Endothelial cell of umbilical vein (primary cell): ENCODE data around the gene RAP1GAP. TPM values are rescaled to one million over a fixed set of nuclear protein-coding genes. Genes with fewer than 3 reads are reported as not detected.

Source experiments
- BruUV-seq: library from RNA; stranded (reverse); fragments of 400-500 nt; replicated peaks from 2 replicates; lab custom pipeline; 2021; lab: Mats Ljungman, UMichigan
- CTCF ChIA-PET: fragments of 300-600, 350-600 bp; sonication (Branson Sonifier 250); formaldehyde crosslinking; loops from one replicate; lab custom pipeline; 2021; ENCODE audit warnings: antibody characterized with exemption, inconsistent platforms; lab: Charles Lee
- POLR2A ChIA-PET: fragments of 300-600, 350-600 bp; sonication (Branson Sonifier 250); formaldehyde crosslinking; loops from one replicate; lab custom pipeline; 2021; ENCODE audit warnings: antibody characterized with exemption, inconsistent platforms; lab: Charles Lee
- DNase-seq: peaks from one replicate; pipeline ENCODE4 v3.0.0-alpha.2; 2011; ENCODE audit warnings: low read depth, low spot score
- FAIRE-seq: peaks from 2 replicates; lab custom pipeline; 2011; peaks lifted over from hg19 to GRCh38; lab: Jason Lieb, UNC
- H2AFZ ChIP-seq: 2 replicates; pipeline ENCODE4 v1.6.0; 2012; ENCODE audit warnings: low read depth, low read length, control low read depth, inconsistent platforms
- H3K27ac ChIP-seq: 2 replicates; pipeline ENCODE4 v1.5.1; 2011; ENCODE audit warnings: low read depth, mild to moderate bottlenecking, control low read depth, low read length, moderate library complexity; ENCODE audit not compliant: insufficient read depth
- H3K27me3 ChIP-seq, 2 experiments: 2 replicates each; pipeline versions ENCODE4 v1.6.0 to v1.6.1; 2011; ENCODE audit warnings: low read length in 2 of 2, mixed read lengths in 1 of 2; ENCODE audit not compliant: control insufficient read depth in 2 of 2, insufficient read depth in 2 of 2
- H3K36me3 ChIP-seq, 2 experiments: 2 replicates in 1 of 2; 3 replicates in 1 of 2; pipeline ENCODE4 v1.5.1; 2011; ENCODE audit warnings: low read length in 2 of 2, mild to moderate bottlenecking in 1 of 2, moderate library complexity in 1 of 2; ENCODE audit not compliant: control insufficient read depth in 2 of 2, insufficient read depth in 2 of 2; ENCODE audit errors: extremely low read depth in 1 of 2
- H3K4me1 ChIP-seq: 3 replicates; pipeline ENCODE4 v1.5.1; 2011; ENCODE audit warnings: mild to moderate bottlenecking, low read length; ENCODE audit not compliant: control insufficient read depth, insufficient read depth; ENCODE audit errors: extremely low read depth
- H3K4me2 ChIP-seq: 2 replicates; pipeline ENCODE4 v1.6.1; 2011; ENCODE audit warnings: low read length, control low read depth, mixed read lengths; ENCODE audit not compliant: insufficient read depth
- H3K4me3 ChIP-seq, 3 experiments: fragments of 200-600 bp in 1 of 3; sonication (generic), shearing (Covaris generic) in 1 of 3; replicated peaks in 1 of 3; 2 replicates each; pipeline ENCODE4 v1.5.1; 2011 to 2016; ENCODE audit warnings: control low read depth in 3 of 3, low read length in 3 of 3, mild to moderate bottlenecking in 2 of 3, inconsistent platforms in 1 of 3, low read depth in 1 of 3, moderate library complexity in 1 of 3; ENCODE audit not compliant: insufficient read depth in 1 of 3
- H3K79me2 ChIP-seq: 2 replicates; pipeline ENCODE4 v1.6.0; 2012; ENCODE audit warnings: low read length, inconsistent platforms; ENCODE audit not compliant: control insufficient read depth, insufficient read depth
- H3K9ac ChIP-seq: replicated peaks from 2 replicates; pipeline ENCODE3; 2011; ENCODE audit warnings: low read length, control low read depth; ENCODE audit not compliant: insufficient read depth; ENCODE audit errors: extremely low read depth
- H3K9me1 ChIP-seq: replicated peaks from 3 replicates; pipeline ENCODE4 v1.6.0; 2011; ENCODE audit warnings: mild to moderate bottlenecking, low read length; ENCODE audit not compliant: control insufficient read depth, insufficient read depth; ENCODE audit errors: extremely low read depth
- H3K9me3 ChIP-seq: replicated peaks from 2 replicates; pipeline ENCODE4 v1.5.1; 2012; ENCODE audit warnings: low read length, inconsistent platforms; ENCODE audit not compliant: control insufficient read depth, insufficient read depth
- H4K20me1 ChIP-seq: replicated peaks from 2 replicates; pipeline ENCODE3; 2011; ENCODE audit warnings: mild to moderate bottlenecking, low read length; ENCODE audit not compliant: control insufficient read depth, insufficient read depth; ENCODE audit errors: extremely low read depth
- EZH2 ChIP-seq: IDR thresholded peaks from 2 replicates; pipeline ENCODE4 v1.6.1; 2012; ENCODE audit warnings: borderline replicate concordance, low read depth, mild to moderate bottlenecking, moderate library complexity, low read length, inconsistent platforms; ENCODE audit not compliant: severe bottlenecking
- FOS ChIP-seq: IDR thresholded peaks from 2 replicates; pipeline ENCODE4 v1.6.1; 2011; ENCODE audit warnings: mild to moderate bottlenecking, low read length, moderate library complexity, borderline replicate concordance; ENCODE audit not compliant: insufficient read depth
- GATA2 ChIP-seq: IDR thresholded peaks from 2 replicates; pipeline ENCODE4 v1.7.0; 2011; ENCODE audit warnings: low read depth, mild to moderate bottlenecking, moderate library complexity, mixed read lengths, low read length; ENCODE audit not compliant: insufficient read length, insufficient read depth
- JUN ChIP-seq: IDR thresholded peaks from 2 replicates; pipeline ENCODE4 v1.6.1; 2011; ENCODE audit warnings: borderline replicate concordance, low read depth; ENCODE audit not compliant: insufficient read length, insufficient read depth
- MYC ChIP-seq: IDR thresholded peaks from one replicate; pipeline ENCODE4 v1.6.1; 2011; ENCODE audit warnings: mild to moderate bottlenecking, low read depth, low read length
- POLR2A ChIP-seq: IDR thresholded peaks from 2 replicates; pipeline ENCODE4 v1.6.1; 2012; ENCODE audit warnings: low read depth, mild to moderate bottlenecking, control low read depth, low read length
- POLR2AphosphoS5 ChIP-seq: IDR thresholded peaks from 2 replicates; pipeline ENCODE4 v1.6.1; 2012; ENCODE audit warnings: low read depth, mild to moderate bottlenecking, control low read depth, low read length, moderate library complexity; ENCODE audit not compliant: insufficient read depth
- dilution Hi-C: fragments of 300-500 bp; cut with MboI; formaldehyde crosslinking; loops from one replicate; pipeline ENCODE4 v1.15.0; 2019; ENCODE audit warnings: low sequenced_read_pairs; ENCODE audit not compliant: extremely low pct_ligation_motif_present
- intact Hi-C: fragments of 100-400 bp; cut with micrococcal nuclease; formaldehyde crosslinking; loops from one replicate; pipeline ENCODE4 v1.10.0; 2022
- polyA plus RNA-seq, 4 experiments: library from polyadenylated mRNA; depleted of rRNA in 3 of 4; stranded (reverse) in 3 of 4; unstranded in 1 of 4; fragments of >200 nt; gene quantifications; 2 replicates each; pipeline versions ENCODE4 v1.2.1 to v1.2.3, GENCODE V29; 2011 to 2012; ENCODE audit warnings: missing spikeins in 1 of 4
- total RNA-seq: library from RNA; stranded (reverse); gene quantifications from 2 replicates; pipeline ENCODE4 v1.2.3, GENCODE V29; 2021
- TF ChIP-seq, protein P1 (sequence below), 2 donors: IDR thresholded peaks; 1 replicate in 1 of 2; 2 replicates in 1 of 2; pipeline ENCODE4 v1.5.1; 2011; ENCODE audit warnings: low read length in 2 of 2, mild to moderate bottlenecking in 2 of 2, moderate library complexity in 2 of 2, control low read depth in 1 of 2, inconsistent platforms in 1 of 2, low read depth in 1 of 2; ENCODE audit not compliant: insufficient read depth in 1 of 2; ENCODE audit errors: extremely low read depth in 1 of 2
- TF ChIP-seq, protein P2 (sequence below): IDR thresholded peaks from 2 replicates; pipeline ENCODE4 v1.6.1; 2011; ENCODE audit not compliant: insufficient read depth, insufficient read length

RAP1GAP gene
- total and polyA plus RNA-seq, 2 donors (not counting 3 experiments of a cell fraction or from before 2014, with no cell fraction given) = 0.07 to 0.20 TPM

DNA sequence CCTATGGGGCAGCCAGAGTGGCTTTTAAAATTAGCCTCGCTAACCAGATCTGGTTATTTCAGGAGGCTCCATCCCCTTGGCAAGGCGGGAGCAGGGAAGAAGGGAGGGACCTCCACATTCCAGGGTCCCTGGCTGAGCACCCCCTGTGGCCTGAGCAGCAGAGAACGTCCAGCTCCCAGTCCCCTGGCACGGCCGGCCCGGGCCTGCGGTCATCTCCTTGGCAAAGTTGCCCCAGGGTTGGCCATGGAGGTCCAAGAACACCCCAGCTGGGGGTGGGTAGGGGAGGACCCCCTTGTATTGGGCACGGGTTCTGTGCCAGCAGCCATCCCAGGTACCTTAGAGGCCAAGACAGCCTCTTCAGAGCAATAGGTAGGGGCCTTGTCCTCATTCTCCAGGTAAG, 75.9 kb downstream of the RAP1GAP start:
- DNase-seq = no peak
- intact Hi-C loops = no loop called here
- no peaks in the 10 kb centered on the region for H3K9me1 ChIP-seq

More for the DNA sequence above, 75.9 kb downstream of the RAP1GAP start:
- CTCF ChIA-PET = interaction anchor here (1.0 to 3.0 kb wide), 5 partner anchors 58 to 223 kb away, joined by 5 to 37 read pairs (median 5); no protein-coding TSS in a partner anchor
- H2AFZ ChIP-seq = no peak overlapping the region
- no peaks in the 10 kb centered on the region for H3K4me1 ChIP-seq
- H4K20me1 ChIP-seq = no peaks in the 10 kb centered on the region
- no peak for FAIRE-seq
- TF ChIP-seq FOS = no peak
- TF ChIP-seq, protein P1, sequence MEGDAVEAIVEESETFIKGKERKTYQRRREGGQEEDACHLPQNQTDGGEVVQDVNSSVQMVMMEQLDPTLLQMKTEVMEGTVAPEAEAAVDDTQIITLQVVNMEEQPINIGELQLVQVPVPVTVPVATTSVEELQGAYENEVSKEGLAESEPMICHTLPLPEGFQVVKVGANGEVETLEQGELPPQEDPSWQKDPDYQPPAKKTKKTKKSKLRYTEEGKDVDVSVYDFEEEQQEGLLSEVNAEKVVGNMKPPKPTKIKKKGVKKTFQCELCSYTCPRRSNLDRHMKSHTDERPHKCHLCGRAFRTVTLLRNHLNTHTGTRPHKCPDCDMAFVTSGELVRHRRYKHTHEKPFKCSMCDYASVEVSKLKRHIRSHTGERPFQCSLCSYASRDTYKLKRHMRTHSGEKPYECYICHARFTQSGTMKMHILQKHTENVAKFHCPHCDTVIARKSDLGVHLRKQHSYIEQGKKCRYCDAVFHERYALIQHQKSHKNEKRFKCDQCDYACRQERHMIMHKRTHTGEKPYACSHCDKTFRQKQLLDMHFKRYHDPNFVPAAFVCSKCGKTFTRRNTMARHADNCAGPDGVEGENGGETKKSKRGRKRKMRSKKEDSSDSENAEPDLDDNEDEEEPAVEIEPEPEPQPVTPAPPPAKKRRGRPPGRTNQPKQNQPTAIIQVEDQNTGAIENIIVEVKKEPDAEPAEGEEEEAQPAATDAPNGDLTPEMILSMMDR (IDR thresholded peaks at IDR 0.05; ENCODE audit: extremely low read depth in 1 of 2, insufficient read depth in 1 of 2, low read depth in 1 of 2, low read length in 2 of 2) = no peak
- no peak for TF ChIP-seq POLR2AphosphoS5
- TF ChIP-seq MYC = no peak
- no peak for TF ChIP-seq JUN
- no peak for TF ChIP-seq GATA2
- TF ChIP-seq, protein P2, sequence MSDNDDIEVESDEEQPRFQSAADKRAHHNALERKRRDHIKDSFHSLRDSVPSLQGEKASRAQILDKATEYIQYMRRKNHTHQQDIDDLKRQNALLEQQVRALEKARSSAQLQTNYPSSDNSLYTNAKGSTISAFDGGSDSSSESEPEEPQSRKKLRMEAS = no peak
- no peak for TF ChIP-seq EZH2
- no peak for TF ChIP-seq POLR2A
- no peak overlapping the region for H3K4me3 ChIP-seq
- POLR2A ChIA-PET = no interaction called here
- dilution Hi-C loops = no loop called here
- H3K9me3 ChIP-seq = no peaks in the 10 kb centered on the region
- no peak overlapping the region for H3K4me2 ChIP-seq
- peaks cover 4 to 8% of the 10 kb centered on the region in 2 experiments for H3K27me3 ChIP-seq
- no TSS peak for BruUV-seq
- no peak overlapping the region for H3K9ac ChIP-seq
- H3K79me2 ChIP-seq = no peaks in the 10 kb centered on the region
- no peaks in the 10 kb centered on the region for H3K36me3 ChIP-seq
- no peak overlapping the region for H3K27ac ChIP-seq
